Omental fat pad (tissue), 4 donors: Measurements from ENCODE around the gene S100A4. TPM values are rescaled to one million over a fixed set of nuclear protein-coding genes. Genes with fewer than 3 reads are reported as not detected.
"Not testable (repeated sequence)": the region's sequence is repeated elsewhere in the genome, so short reads cannot be mapped to it uniquely, and the experiment has no call there.

Experiments
- ATAC-seq: fragments of 150-250 bp; one replicate; pipeline ENCODE4 v1.9.1; 2016; ENCODE audit warnings: mild to moderate bottlenecking, moderate library complexity; ENCODE audit not compliant: low FRiP score
- DNase-seq: peaks from one replicate; pipeline ENCODE4 v3.0.0-alpha.2; 2019; ENCODE audit warnings: low spot score
- total RNA-seq, 4 donors: library from RNA; depleted of rRNA; stranded (reverse); fragments of >200 nt; gene quantifications; one replicate each; pipeline ENCODE4 v1.1.0, GENCODE V29; 2016
- TF ChIP-seq, protein P1 (sequence below), 3 donors: fragments of 450-650 bp; IDR thresholded peaks; one replicate each; pipeline ENCODE4 v1.5.1; 2016 to 2017; ENCODE audit warnings: antibody characterized with exemption in 3 of 3, mild to moderate bottlenecking in 3 of 3, moderate library complexity in 2 of 3

Gene S100A4
- total RNA-seq, 4 donors from 2014 or later: 323 to 723 (median 337) TPM

GRCh38 chr1:153567621-153568366, 22.2 kb upstream of the S100A4 start:
- peak; percentile 51 for ATAC-seq
- TF ChIP-seq, protein P1, sequence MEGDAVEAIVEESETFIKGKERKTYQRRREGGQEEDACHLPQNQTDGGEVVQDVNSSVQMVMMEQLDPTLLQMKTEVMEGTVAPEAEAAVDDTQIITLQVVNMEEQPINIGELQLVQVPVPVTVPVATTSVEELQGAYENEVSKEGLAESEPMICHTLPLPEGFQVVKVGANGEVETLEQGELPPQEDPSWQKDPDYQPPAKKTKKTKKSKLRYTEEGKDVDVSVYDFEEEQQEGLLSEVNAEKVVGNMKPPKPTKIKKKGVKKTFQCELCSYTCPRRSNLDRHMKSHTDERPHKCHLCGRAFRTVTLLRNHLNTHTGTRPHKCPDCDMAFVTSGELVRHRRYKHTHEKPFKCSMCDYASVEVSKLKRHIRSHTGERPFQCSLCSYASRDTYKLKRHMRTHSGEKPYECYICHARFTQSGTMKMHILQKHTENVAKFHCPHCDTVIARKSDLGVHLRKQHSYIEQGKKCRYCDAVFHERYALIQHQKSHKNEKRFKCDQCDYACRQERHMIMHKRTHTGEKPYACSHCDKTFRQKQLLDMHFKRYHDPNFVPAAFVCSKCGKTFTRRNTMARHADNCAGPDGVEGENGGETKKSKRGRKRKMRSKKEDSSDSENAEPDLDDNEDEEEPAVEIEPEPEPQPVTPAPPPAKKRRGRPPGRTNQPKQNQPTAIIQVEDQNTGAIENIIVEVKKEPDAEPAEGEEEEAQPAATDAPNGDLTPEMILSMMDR (IDR thresholded peaks at IDR 0.05): no peak
- DNase-seq: no peak

GRCh38 chr1:153566414-153567371, 21.1 kb upstream of the S100A4 start:
- peak; percentile 91 for DNase-seq
- TF ChIP-seq, protein P1 (IDR thresholded peaks at IDR 0.05): no peak
- peak; percentile 84 for ATAC-seq

- DNase-seq (peak; percentile 64), ATAC-seq (peak; percentile 68)
- TF ChIP-seq, protein P1 (IDR thresholded peaks at IDR 0.05): no peak
These were observed 20.1 kb upstream of the S100A4 start, which contains the start of gene S100A2 for GRCh38 chr1:153565529-153566374. Gene S100A2 (minus strand): TSS chr1:153565844. CDS start chr1:153563877, 1,967 bp downstream.

- no peak for DNase-seq
- no peak for ATAC-seq
- TF ChIP-seq, protein P1 (IDR thresholded peaks at IDR 0.05): no peak
These were observed 18.4 kb upstream of the S100A4 start for GRCh38 chr1:153563991-153564390.

DNA sequence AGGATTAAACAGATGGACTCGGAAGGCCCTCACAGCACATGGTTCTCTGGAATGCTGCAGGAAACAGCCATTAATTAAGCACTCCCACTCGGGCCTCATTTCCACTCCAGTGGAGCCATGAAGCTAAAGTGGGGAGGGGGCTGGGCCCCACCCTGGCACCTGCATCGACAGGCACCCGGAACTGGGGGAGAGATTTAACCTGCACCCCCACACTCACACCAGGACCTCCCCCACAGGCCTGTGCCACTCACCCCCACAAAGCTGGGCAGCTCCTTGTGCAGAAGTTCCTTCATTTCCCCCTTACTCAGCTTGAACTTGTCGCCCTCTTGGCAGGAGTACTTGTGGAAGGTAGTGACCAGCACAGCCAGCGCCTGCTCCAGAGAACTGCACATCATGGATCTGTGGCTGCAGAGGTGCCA, 17.9 kb upstream of the S100A4 start:
- TF ChIP-seq, protein P1 (IDR thresholded peaks at IDR 0.05): no peak
- ATAC-seq: no peak
- no peak for DNase-seq

- ATAC-seq, DNase-seq: not testable (repeated sequence)
These were observed 16.4 kb upstream of the S100A4 start for GRCh38 chr1:153562021-153562420.
